Activated CD8-positive, alpha-beta memory T cell treated with anti-CD3 and anti-CD28 coated beads for 24 hours (primary cell): ENCODE data around the gene SRGN.
A peak's percentile ranks its signal among the peaks of the same experiment; 100 is the strongest.
"Not testable (repeated sequence)": the region's sequence is repeated elsewhere in the genome, so short reads cannot be mapped to it uniquely, and the experiment has no call there.

Experiments used
- DNase-seq: peaks from one replicate; pipeline ENCODE4 v3.0.0-alpha.2; 2020

The SRGN gene

DNA sequence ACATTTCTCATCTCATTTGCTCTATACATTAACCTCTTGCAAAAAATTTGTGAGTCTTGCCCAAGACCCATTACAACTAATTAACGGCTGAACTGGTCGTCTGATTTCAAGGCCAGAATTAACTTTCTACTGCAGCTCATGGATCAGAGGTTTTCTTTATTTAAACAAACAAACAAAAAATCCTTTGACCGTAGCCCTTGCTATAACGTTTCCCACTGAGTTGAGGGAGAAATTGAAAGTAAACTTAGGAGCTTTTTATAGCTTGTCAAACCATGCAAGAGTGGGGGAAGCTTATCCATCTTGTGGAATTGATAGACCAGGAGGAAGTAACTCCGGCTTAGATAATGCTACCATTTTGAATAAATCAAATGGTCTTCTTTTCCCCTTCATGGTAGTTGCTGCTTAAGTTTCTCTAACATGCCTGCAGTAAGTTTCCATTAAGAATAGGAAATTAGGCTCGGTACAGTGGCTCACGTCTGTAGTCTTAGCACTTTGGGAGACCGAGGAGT lies 3.3 kb downstream of the SRGN start:
- no peak for DNase-seq

DNA sequence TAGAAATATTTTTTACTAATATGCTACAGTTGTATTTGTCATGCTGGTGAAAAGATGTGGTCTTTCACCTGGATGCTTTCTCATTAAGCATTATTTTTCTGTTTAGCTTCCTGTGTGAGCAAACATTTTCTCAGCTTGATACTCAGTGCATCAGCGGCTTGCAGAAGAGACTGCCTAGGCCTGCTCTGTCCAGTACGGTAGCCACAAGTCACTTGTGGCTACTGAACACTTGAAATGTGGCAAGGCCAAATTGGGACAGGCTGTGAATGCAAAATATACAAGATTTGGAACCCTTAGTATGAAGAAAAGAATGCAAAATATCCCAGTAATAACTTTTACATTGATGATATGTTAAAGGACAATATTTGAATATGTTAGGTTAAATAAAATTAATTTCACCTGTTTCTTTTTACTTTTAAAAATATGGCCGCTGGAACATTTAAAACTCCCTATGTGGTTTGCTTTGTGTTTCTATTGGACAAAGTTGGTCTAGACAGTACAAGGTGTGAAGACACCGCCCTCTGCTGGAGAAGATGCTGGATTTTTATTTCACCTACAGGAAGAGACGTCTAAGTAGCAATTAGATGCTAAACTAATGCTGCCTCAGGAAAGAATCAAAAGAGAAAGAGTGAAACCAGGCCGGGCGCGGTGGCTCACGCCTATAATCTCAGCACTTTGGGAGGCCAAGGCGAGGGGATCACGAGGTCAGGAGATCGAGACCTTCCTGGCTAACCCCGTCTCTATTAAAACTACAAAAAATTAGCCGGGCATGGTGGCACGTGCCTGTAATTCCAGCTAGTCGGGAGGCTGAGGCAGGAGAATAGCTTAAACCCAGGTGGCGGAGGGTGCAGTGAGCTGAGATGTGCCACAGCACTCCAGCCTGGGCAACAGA lies 5.3 kb downstream of the SRGN start:
- DNase-seq: peak; percentile 85

DNA sequence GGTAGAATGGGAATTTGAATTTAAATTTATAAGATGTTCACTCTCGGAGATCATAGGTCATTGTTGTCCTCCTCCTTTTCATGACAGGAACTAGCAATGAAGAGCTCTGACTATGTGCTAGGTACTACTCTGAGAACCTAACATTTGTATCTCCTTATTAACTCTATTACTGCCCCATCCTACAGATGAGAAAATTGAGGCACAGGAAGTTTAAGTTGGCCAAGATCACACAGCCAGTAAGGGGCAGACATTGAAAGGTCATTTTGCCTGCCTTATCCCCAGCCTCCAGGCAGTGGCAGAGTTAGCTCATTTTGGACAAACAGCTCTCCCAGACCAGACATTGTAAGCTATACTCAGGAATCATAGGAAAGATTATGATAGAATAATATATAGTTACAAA lies 6.0 kb downstream of the SRGN start:
- DNase-seq: no peak

DNA sequence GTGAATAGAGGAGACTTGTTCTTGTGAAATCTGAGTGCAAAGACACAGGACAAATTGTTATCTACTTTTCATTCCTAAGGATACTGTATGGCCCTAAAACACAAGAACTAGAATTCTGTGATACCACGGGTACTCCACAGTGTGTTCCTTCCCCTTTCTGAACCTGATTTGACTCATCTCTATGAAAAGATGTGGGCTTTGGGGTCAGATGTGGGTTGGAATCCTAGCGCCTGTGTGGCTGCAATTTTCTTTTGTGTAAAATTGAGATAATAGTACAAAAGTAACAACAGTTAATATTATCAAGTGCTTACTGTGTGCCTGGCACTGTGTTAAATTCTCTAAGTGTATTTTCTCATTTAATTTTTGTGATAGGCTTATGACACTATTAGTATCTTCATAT lies 8.1 kb downstream of the SRGN start:
- DNase-seq: no peak

DNA sequence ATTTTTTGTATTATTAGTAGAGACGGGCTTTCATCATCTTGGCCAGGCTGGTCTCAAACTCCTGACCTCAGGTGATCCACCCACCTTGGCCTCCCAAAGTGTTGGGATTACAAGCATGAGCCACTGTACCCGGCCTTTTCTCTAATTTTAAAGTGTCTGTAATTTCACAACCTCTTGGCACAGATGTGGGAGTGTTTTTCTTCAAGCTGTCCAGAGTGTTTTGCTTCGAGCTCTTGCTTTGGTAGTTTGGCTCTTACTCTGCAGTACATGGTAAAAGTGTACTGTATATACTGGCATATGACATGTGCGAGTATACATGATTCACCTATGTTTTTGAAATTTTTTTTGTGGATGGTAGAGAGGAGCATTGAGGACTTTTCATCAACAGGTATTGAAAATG lies 9.8 kb downstream of the SRGN start:
- DNase-seq: no peak

- DNase-seq: no peak
Measured at GRCh38 chr10:69100136-69100872, 12.4 kb downstream of the SRGN start.

DNA sequence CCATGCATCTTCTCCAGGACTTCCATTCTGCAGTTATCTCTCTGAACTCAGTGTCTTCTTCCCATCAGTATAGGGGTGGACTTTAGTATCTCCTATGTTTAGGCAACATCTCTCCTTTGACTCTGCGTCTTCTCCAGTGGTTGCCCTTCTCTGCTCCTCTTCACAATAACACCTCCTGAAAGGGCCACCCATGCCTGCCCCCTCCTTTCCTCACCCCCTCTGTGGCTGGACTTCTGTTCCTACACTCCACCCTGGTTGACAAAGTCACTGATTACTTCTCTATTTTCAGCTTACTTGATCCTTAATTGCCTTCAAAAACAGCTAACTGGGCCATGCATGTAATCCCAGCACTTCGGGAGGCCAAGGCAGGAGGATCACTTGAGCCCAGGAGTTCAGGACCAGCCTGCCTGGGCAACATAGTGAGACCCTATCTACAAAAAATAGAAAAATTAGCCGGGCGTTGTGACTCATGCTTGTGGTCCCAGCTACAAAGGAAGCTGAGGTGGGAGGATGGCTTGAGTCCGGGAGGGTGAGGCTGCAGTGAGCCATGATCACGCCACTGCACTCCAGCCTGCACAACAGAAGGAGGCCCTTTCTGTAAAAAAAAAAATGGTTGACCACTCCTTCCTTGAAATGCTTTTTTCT lies 13.7 kb downstream of the SRGN start:
- DNase-seq: no peak

- DNase-seq: no peak
Measured at GRCh38 chr10:69102440-69102839, 14.5 kb downstream of the SRGN start.

GRCh38 chr10:69103784-69104183 lies 15.9 kb downstream of the SRGN start:
- no peak for DNase-seq

- peak; percentile 17 for DNase-seq
Measured at GRCh38 chr10:69104994-69105790, 17.3 kb downstream of the SRGN start.

- DNase-seq: peak; percentile 24
Measured at GRCh38 chr10:69107176-69107490, 19.2 kb downstream of the SRGN start.

- peak; percentile 33 for DNase-seq
Measured at GRCh38 chr10:69107699-69108098, 19.8 kb downstream of the SRGN start.

- DNase-seq: no peak
Measured at GRCh38 chr10:69119896-69120295, 32.0 kb downstream of the SRGN start.

GRCh38 chr10:69123306-69123746 lies 35.4 kb downstream of the SRGN start:
- DNase-seq: no peak

GRCh38 chr10:69123747-69124562 lies 36.1 kb downstream of the SRGN start, which contains the start of gene VPS26A:
TSS of gene VPS26A (plus strand) at chr10:69124178. CDS start at chr10:69124278, 100 bp downstream.
- DNase-seq: peak; percentile 100

DNA sequence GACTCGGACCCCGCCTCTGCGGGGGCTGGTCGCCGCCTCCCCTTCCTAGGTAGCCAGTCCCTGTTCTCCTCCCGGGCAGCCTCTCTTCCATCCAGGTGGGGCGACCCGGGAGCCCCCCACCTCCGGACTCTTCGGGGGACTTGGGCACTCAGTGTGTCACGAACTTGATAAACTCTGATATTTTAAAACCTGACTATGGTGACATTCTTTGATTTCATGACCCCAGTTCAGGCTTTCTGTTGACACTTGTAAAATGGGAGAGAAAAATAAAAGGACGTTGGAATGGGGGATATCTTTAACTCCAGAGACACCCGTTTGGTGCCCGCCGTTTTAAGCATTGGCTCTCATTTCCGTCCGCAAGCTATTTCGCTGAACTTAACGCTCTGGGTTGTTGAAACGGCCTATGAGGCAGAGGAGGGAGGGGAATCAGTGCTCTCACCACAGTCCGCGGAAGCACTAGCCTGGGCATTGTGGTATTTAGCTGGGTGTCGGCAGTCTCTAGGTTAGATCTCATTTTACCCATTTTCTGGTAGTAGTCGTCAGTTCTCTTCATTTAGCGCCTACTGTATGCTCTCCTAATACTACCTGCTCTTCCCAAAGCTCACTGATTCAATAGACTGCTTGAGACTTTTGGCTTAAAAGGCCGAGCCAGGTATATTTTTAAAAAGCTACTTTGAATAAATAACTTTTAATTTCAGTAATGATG lies 36.8 kb downstream of the SRGN start:
- peak; percentile 70 for DNase-seq

GRCh38 chr10:69125554-69125953 lies 37.7 kb downstream of the SRGN start:
- DNase-seq: no peak

DNA sequence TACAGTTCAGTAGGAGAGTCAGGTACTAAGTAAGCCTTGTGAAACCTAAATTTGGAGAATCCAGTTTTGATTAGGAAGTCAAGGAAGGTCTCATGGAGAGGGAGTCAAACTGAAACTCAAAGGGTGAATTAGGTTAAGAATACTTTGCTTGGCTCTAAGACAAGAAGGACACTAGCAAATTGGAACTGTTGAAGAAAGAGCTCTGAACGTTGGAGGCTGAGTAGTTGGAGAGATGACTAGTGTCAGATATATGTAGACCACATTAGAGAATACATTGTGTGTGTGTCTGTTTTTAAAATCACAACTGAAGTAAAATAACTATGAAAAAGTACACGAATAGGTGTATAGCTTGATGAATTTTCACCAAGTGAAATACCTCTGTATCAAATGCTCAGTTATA lies 42.3 kb downstream of the SRGN start:
- DNase-seq: no peak

DNA sequence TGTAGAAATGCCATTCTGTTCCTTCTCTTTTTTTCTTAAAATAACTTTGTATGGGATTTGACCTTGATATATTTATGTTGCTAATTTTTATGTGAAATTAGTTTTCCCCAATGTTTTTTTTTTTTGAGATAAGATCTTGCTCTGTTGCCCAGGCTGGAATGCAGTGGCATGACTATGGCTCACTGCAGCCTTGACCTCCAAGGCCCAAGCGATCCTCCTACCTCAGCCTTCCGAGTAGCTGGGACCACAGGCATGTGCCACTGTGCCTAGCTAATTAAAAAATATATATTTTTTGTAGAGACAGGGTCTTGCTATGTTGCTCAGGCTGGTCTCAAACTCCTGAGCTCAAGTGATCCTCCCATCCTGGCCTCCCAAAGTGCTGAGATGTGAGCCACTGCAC lies 52.1 kb downstream of the SRGN start:
- DNase-seq: no peak

DNA sequence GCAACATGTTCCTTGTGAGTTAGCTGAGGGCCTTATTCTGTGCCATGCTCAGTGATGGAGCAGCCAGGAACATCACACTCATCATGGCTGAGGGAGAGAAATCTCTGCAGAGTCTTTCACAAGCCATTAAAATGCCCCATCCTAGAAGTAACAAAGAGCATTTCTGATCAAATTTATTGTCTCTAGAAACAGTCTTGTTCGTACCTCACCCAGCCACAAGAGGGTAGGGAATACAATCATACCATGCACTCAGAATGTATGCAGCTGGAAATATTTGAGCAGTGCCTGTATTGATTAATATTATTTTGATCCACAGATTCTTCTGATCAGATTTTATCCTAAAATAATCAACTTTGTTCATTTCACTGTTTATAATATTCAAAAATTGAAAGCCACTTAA lies 53.4 kb downstream of the SRGN start:
- DNase-seq: no peak

DNA sequence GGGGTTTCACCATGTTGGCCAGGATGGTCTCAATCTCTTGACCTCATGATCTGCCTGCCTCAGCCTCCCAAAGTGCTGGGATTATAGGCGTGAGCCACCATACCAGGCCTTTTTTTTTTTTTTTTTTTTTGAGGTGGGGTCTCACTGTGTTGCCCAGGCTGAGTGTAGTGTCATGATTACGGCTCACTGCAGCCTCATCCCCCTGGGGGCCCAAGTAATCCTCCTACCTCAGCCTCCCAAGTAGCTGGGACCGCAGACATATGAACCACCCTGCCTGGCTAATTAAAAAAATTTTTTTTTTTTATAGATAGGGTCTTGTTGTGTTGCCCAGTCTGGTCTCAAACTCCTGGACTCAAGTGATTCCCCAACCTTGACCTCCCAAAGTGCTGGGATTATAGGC lies 54.2 kb downstream of the SRGN start:
- DNase-seq: not testable (repeated sequence)
